ENCODE data around the gene ANK2. TPM values are rescaled to one million over a fixed set of nuclear protein-coding genes. Genes with fewer than 3 reads are reported as not detected.

The ANK2 gene
- total RNA-seq, 6 donors from 2014 or later: 4.2 to 23.3 (median 8.5) TPM

GRCh38 chr4:113159942-113160545 lies 110.6 kb downstream of the ANK2 start:
- 80 to 82% methylated on average over 3 of the region's 3 CpGs for WGBS, 2 donors
- H3K9me3 ChIP-seq: no peaks in the 10 kb centered on the region
- H3K4me3 ChIP-seq: no peak overlapping the region
- no peak for DNase-seq
- H3K27ac ChIP-seq: no peak overlapping the region
- H3K4me1 ChIP-seq: no peaks in the 10 kb centered on the region
- no peaks in the 10 kb centered on the region for H3K27me3 ChIP-seq
- TF ChIP-seq POLR2A (IDR thresholded peaks at IDR 0.05): no peak
- no peak for TF ChIP-seq EP300 (IDR thresholded peaks at IDR 0.05)
- no peak for TF ChIP-seq CTCF (IDR thresholded peaks at IDR 0.05)
- no peak for TF ChIP-seq POLR2AphosphoS5 (IDR thresholded peaks at IDR 0.05)
- no peaks in the 10 kb centered on the region for H3K36me3 ChIP-seq
- ATAC-seq (ENCODE audit: low FRiP score in 2 of 2): no peak

- 83 to 88% methylated on average over 3 of the region's 3 CpGs for WGBS, 2 donors
- DNase-seq (no peak), ATAC-seq (ENCODE audit: low FRiP score in 2 of 2) (no peak)
- no peak overlapping the region for H3K27ac ChIP-seq
- no peaks in the 10 kb centered on the region for H3K4me1 ChIP-seq
- no peaks in the 10 kb centered on the region for H3K27me3 ChIP-seq
- TF ChIP-seq EP300 (IDR thresholded peaks at IDR 0.05) (no peak), CTCF (IDR thresholded peaks at IDR 0.05) (no peak), POLR2A (IDR thresholded peaks at IDR 0.05) (no peak), POLR2AphosphoS5 (IDR thresholded peaks at IDR 0.05) (no peak)
- H3K9me3 ChIP-seq: no peaks in the 10 kb centered on the region
- no peak overlapping the region for H3K4me3 ChIP-seq
- H3K36me3 ChIP-seq: no peaks in the 10 kb centered on the region
These were observed 111.1 kb downstream of the ANK2 start for GRCh38 chr4:113160548-113160947.

GRCh38 chr4:113162089-113162488 lies 112.6 kb downstream of the ANK2 start:
- TF ChIP-seq POLR2AphosphoS5 (IDR thresholded peaks at IDR 0.05) (no peak), EP300 (IDR thresholded peaks at IDR 0.05) (no peak), CTCF (IDR thresholded peaks at IDR 0.05) (no peak), POLR2A (IDR thresholded peaks at IDR 0.05) (no peak)
- DNase-seq (no peak), ATAC-seq (ENCODE audit: low FRiP score in 2 of 2) (no peak)
- H3K4me1 ChIP-seq: no peaks in the 10 kb centered on the region
- 92 to 93% methylated on average over 1 of the region's 1 CpG for WGBS, 2 donors
- H3K9me3 ChIP-seq: no peaks in the 10 kb centered on the region
- no peak overlapping the region for H3K4me3 ChIP-seq
- no peaks in the 10 kb centered on the region for H3K36me3 ChIP-seq
- no peak overlapping the region for H3K27ac ChIP-seq
- no peaks in the 10 kb centered on the region for H3K27me3 ChIP-seq

GRCh38 chr4:113169368-113169767 lies 119.9 kb downstream of the ANK2 start:
- Histone ChIP-seq H3K4me3 (no peak overlapping the region), H3K36me3 (no peaks in the 10 kb centered on the region), H3K9me3 (no peaks in the 10 kb centered on the region), H3K4me1 (no peaks in the 10 kb centered on the region), H3K27ac (no peak overlapping the region), H3K27me3 (no peaks in the 10 kb centered on the region)
- DNase-seq (no peak), ATAC-seq (ENCODE audit: low FRiP score in 2 of 2) (no peak)
- no peak for TF ChIP-seq POLR2A (IDR thresholded peaks at IDR 0.05)
- no peak for TF ChIP-seq EP300 (IDR thresholded peaks at IDR 0.05)
- no peak for TF ChIP-seq POLR2AphosphoS5 (IDR thresholded peaks at IDR 0.05)
- no peak for TF ChIP-seq CTCF (IDR thresholded peaks at IDR 0.05)
- 42 to 53% methylated on average over 5 of the region's 5 CpGs for WGBS, 2 donors

GRCh38 chr4:113170115-113170804 lies 120.8 kb downstream of the ANK2 start:
- H3K4me1 ChIP-seq: no peaks in the 10 kb centered on the region
- DNase-seq (no peak), ATAC-seq (ENCODE audit: low FRiP score in 2 of 2) (no peak)
- no peaks in the 10 kb centered on the region for H3K36me3 ChIP-seq
- TF ChIP-seq POLR2A (IDR thresholded peaks at IDR 0.05) (no peak), POLR2AphosphoS5 (IDR thresholded peaks at IDR 0.05) (no peak), CTCF (IDR thresholded peaks at IDR 0.05) (no peak), EP300 (IDR thresholded peaks at IDR 0.05) (no peak)
- no peaks in the 10 kb centered on the region for H3K27me3 ChIP-seq
- 76 to 77% methylated on average over 5 of the region's 5 CpGs for WGBS, 2 donors
- H3K9me3 ChIP-seq: no peaks in the 10 kb centered on the region
- H3K4me3 ChIP-seq: no peak overlapping the region
- no peak overlapping the region for H3K27ac ChIP-seq

Data from upper lobe of left lung (tissue), 6 donors.